Endodermal cell (in vitro differentiated cells): ENCODE measurements around the gene GPR50. TPM values are rescaled to one million over a fixed set of nuclear protein-coding genes. Genes with fewer than 3 reads are reported as not detected.

Source experiments
- DNase-seq: peaks from one replicate; pipeline ENCODE4 v3.0.0-alpha.2; 2017
- H3K27ac ChIP-seq: 2 replicates; pipeline ENCODE4 v1.5.1; 2013; ENCODE audit warnings: mild to moderate bottlenecking, low read depth, low read length, moderate library complexity
- H3K27me3 ChIP-seq: 2 replicates; pipeline ENCODE4 v1.6.1; 2013; ENCODE audit warnings: mild to moderate bottlenecking, low read length, moderate library complexity; ENCODE audit not compliant: insufficient read depth, control insufficient read depth, poor library complexity, severe bottlenecking
- H3K36me3 ChIP-seq: 2 replicates; pipeline ENCODE4 v1.7.0; 2013; ENCODE audit warnings: mild to moderate bottlenecking, low read length, moderate library complexity; ENCODE audit not compliant: control insufficient read depth, insufficient read depth
- H3K4me1 ChIP-seq: one replicate; pipeline ENCODE4 v1.7.0; 2013; ENCODE audit warnings: low read length; ENCODE audit not compliant: control insufficient read depth, insufficient read depth
- H3K4me3 ChIP-seq: 2 replicates; pipeline ENCODE4 v1.5.1; 2013; ENCODE audit warnings: mild to moderate bottlenecking, low read length, moderate library complexity
- H3K9ac ChIP-seq: 2 replicates; pipeline ENCODE4 v1.6.1; 2013; ENCODE audit warnings: mild to moderate bottlenecking, low read length, moderate library complexity; ENCODE audit not compliant: poor library complexity, severe bottlenecking; ENCODE audit errors: extremely low read depth
- H3K9me3 ChIP-seq: 2 replicates; pipeline ENCODE4 v1.6.1; 2013; ENCODE audit warnings: mild to moderate bottlenecking, low read length, moderate library complexity; ENCODE audit not compliant: control insufficient read depth
- H3K27ac Mint-ChIP-seq: 2 replicates; pipeline ENCODE4 v1.8.0; 2020; ENCODE audit warnings: mixed read lengths
- H3K27me3 Mint-ChIP-seq: 2 replicates; pipeline ENCODE4 v1.8.0; 2021; ENCODE audit warnings: mild to moderate bottlenecking, mixed read lengths; ENCODE audit not compliant: insufficient read depth
- H3K36me3 Mint-ChIP-seq: 2 replicates; pipeline ENCODE4 v1.8.0; 2020; ENCODE audit warnings: low read depth, mixed read lengths
- H3K4me1 Mint-ChIP-seq: 2 replicates; pipeline ENCODE4 v1.8.0; 2020; ENCODE audit warnings: mixed read lengths
- H3K4me3 Mint-ChIP-seq: 2 replicates; pipeline ENCODE4 v1.8.0; 2020; ENCODE audit warnings: mild to moderate bottlenecking, moderate library complexity, mixed read lengths
- H3K9me3 Mint-ChIP-seq: 2 replicates; pipeline ENCODE4 v1.8.0; 2020; ENCODE audit warnings: mild to moderate bottlenecking, mixed read lengths
- WGBS, 2 experiments: methylation state at CpG; one replicate each; pipeline versions ENCODE4 v1.1.5 to v1.1.7; 2013; ENCODE audit warnings: missing lambda C conversion rate in 2 of 2, mixed read lengths in 1 of 2; ENCODE audit not compliant: insufficient coverage in 1 of 2, insufficient read length in 1 of 2; 5-methylcytosine and 5-hydroxymethylcytosine counted together
- total RNA-seq, 2 donors: library from RNA; stranded (reverse); fragmentation: NEBNext Ultra II Directional in 1 of 2; extraction: Animal tissue kit (Norgen Biotek cat#: 25700) in 1 of 2; gene quantifications; 2 replicates in 1 of 2; 3 replicates in 1 of 2; pipeline ENCODE4 v1.2.1, GENCODE V29; 2021
- TF ChIP-seq, protein P1 (sequence below): fragments of 200-600 bp; sonication (generic); conservative IDR thresholded peaks from 2 replicates; pipeline ENCODE4 v1.5.0; 2021; ENCODE audit warnings: antibody characterized with exemption, mild to moderate bottlenecking

GPR50 gene
- total RNA-seq, 2 donors from 2014 or later, result 0.18 to 0.70 TPM

DNA sequence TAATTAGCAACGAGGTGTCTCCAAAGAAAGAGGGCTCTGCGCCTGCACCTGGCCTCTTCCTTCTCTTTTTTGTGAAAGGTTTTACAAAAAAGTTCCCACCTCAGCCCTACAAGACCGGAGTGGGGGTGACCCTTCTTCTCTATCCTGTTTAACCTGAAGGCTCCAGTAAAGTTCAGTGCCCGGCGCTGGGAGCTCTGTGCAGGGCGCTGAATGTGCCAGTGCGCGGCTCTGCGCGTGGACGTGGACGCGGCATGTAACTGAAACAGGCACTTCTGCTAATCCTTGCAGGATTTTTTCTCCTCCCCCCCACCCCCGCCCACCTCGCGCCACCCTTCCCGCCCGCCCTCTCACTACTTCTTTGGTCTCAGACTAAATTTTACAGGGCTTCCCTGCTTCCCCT, 2.4 kb downstream of the GPR50 start:
- 5% methylated on average over 4 to 12 of the region's 18 CpGs for WGBS, 2 experiments
- H3K4me3 Mint-ChIP-seq, result peak overlapping the region; percentile 55
- peaks cover 95% of the 10 kb centered on the region for H3K27me3 Mint-ChIP-seq

DNA sequence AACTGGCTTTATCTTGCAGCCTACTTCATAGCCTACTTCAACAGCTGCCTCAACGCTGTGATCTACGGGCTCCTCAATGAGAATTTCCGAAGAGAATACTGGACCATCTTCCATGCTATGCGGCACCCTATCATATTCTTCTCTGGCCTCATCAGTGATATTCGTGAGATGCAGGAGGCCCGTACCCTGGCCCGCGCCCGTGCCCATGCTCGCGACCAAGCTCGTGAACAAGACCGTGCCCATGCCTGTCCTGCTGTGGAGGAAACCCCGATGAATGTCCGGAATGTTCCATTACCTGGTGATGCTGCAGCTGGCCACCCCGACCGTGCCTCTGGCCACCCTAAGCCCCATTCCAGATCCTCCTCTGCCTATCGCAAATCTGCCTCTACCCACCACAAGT, 4.0 kb downstream of the GPR50 start:
- WGBS, 2 experiments, result 93 to 98% methylated on average over 4 to 18 of the region's 18 CpGs
- Mint-ChIP-seq H3K27me3 (peaks cover 82% of the 10 kb centered on the region), H3K27ac (no peak overlapping the region)

More for the DNA sequence above, 2.4 kb downstream of the GPR50 start:
- H3K9me3 ChIP-seq, result no peaks in the 10 kb centered on the region
- H3K27ac ChIP-seq, result no peak overlapping the region
- peaks cover 65% of the 10 kb centered on the region for H3K27me3 ChIP-seq
- TF ChIP-seq, protein P1, sequence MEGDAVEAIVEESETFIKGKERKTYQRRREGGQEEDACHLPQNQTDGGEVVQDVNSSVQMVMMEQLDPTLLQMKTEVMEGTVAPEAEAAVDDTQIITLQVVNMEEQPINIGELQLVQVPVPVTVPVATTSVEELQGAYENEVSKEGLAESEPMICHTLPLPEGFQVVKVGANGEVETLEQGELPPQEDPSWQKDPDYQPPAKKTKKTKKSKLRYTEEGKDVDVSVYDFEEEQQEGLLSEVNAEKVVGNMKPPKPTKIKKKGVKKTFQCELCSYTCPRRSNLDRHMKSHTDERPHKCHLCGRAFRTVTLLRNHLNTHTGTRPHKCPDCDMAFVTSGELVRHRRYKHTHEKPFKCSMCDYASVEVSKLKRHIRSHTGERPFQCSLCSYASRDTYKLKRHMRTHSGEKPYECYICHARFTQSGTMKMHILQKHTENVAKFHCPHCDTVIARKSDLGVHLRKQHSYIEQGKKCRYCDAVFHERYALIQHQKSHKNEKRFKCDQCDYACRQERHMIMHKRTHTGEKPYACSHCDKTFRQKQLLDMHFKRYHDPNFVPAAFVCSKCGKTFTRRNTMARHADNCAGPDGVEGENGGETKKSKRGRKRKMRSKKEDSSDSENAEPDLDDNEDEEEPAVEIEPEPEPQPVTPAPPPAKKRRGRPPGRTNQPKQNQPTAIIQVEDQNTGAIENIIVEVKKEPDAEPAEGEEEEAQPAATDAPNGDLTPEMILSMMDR, result no peak
- H3K4me1 Mint-ChIP-seq, result peaks cover 2% of the 10 kb centered on the region
- H3K4me3 ChIP-seq, result peak overlapping the region; percentile 69
- H3K4me1 ChIP-seq, result no peaks in the 10 kb centered on the region
- no peak overlapping the region for H3K9ac ChIP-seq
- H3K36me3 Mint-ChIP-seq, result no peaks in the 10 kb centered on the region
- H3K36me3 ChIP-seq, result no peaks in the 10 kb centered on the region
- H3K27ac Mint-ChIP-seq, result no peak overlapping the region
- DNase-seq, result peak; percentile 53
- peaks cover 65% of the 10 kb centered on the region for H3K9me3 Mint-ChIP-seq

DNA sequence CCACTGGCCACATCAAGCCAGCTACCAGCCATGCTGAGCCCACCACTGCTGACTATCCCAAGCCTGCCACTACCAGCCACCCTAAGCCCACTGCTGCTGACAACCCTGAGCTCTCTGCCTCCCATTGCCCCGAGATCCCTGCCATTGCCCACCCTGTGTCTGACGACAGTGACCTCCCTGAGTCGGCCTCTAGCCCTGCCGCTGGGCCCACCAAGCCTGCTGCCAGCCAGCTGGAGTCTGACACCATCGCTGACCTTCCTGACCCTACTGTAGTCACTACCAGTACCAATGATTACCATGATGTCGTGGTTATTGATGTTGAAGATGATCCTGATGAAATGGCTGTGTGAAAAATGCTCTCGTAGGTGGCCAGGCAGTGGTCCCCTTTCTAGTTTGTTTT, 4.7 kb downstream of the GPR50 start:
- Histone ChIP-seq H3K36me3 (no peaks in the 10 kb centered on the region), H3K4me1 (no peaks in the 10 kb centered on the region), H3K27me3 (peaks cover 41% of the 10 kb centered on the region), H3K9me3 (no peaks in the 10 kb centered on the region), H3K4me3 (no peak overlapping the region), H3K9ac (no peak overlapping the region), H3K27ac (no peak overlapping the region)
- Mint-ChIP-seq H3K36me3 (no peaks in the 10 kb centered on the region), H3K27me3 (peaks cover 75% of the 10 kb centered on the region), H3K27ac (no peak overlapping the region), H3K4me3 (no peak overlapping the region), H3K4me1 (peaks cover 6% of the 10 kb centered on the region), H3K9me3 (peaks cover 63% of the 10 kb centered on the region)
- TF ChIP-seq, protein P1, result no peak
- DNase-seq, result no peak
- 85% methylated on average over 7 of the region's 7 CpGs; no CpG with 5 or more reads in 1 of the 2 experiments for WGBS, 2 experiments

More for the DNA sequence above, 4.0 kb downstream of the GPR50 start:
- H3K36me3 ChIP-seq, result no peaks in the 10 kb centered on the region
- no peak overlapping the region for H3K9ac ChIP-seq
- Mint-ChIP-seq H3K4me3 (no peak overlapping the region), H3K36me3 (no peaks in the 10 kb centered on the region), H3K4me1 (peaks cover 6% of the 10 kb centered on the region), H3K9me3 (peaks cover 60% of the 10 kb centered on the region)
- TF ChIP-seq, protein P1, result no peak
- H3K27ac ChIP-seq, result no peak overlapping the region
- no peaks in the 10 kb centered on the region for H3K4me1 ChIP-seq
- H3K9me3 ChIP-seq, result no peaks in the 10 kb centered on the region
- peaks cover 48% of the 10 kb centered on the region for H3K27me3 ChIP-seq
- H3K4me3 ChIP-seq, result no peak overlapping the region
- DNase-seq, result no peak
